Esophagus squamous epithelium (tissue), 5 donors: ENCODE data around the gene OSBPL10. TPM values are rescaled to one million over a fixed set of nuclear protein-coding genes. Genes with fewer than 3 reads are reported as not detected.
"Not testable (repeated sequence)": the region's sequence is repeated elsewhere in the genome, so short reads cannot be mapped to it uniquely, and the experiment has no call there.

Experiments
- DNase-seq: peaks from one replicate; lab custom pipeline; 2025; lab: John Stamatoyannopoulos, UW
- H3K27ac ChIP-seq, 4 donors: fragments of 200-600 bp; sonication (generic); one replicate each; pipeline ENCODE4 v1.5.1; 2016 to 2019; ENCODE audit warnings: mild to moderate bottlenecking in 1 of 4
- H3K27me3 ChIP-seq, 4 donors: fragments of 200-600 bp; sonication (generic); 1 replicate in 3 of 4; 2 replicates in 1 of 4; pipeline versions ENCODE4 v1.5.1 to v1.6.0; 2017 to 2021; ENCODE audit warnings: antibody characterized with exemption in 1 of 4
- H3K36me3 ChIP-seq, 3 donors: fragments of 200-600 bp; sonication (generic); one replicate each; pipeline ENCODE4 v1.5.1; 2016 to 2019
- H3K4me1 ChIP-seq, 3 donors: fragments of 200-600 bp; sonication (generic); one replicate each; pipeline ENCODE4 v1.5.1; 2017 to 2019
- H3K4me3 ChIP-seq, 4 donors: fragments of 200-600 bp; sonication (generic); 1 replicate in 3 of 4; 2 replicates in 1 of 4; pipeline ENCODE4 v1.5.1; 2016 to 2019; ENCODE audit warnings: mild to moderate bottlenecking in 2 of 4, moderate library complexity in 1 of 4
- H3K9me3 ChIP-seq, 3 donors: fragments of 200-600 bp; sonication (generic); one replicate each; pipeline ENCODE4 v1.5.1; 2016 to 2019
- CTCF ChIP-seq, 6 experiments: fragments of 450-650 bp in 4 of 6; fragments of 200-600 bp in 2 of 6; sonication (generic) in 2 of 6; IDR thresholded peaks; one replicate each; pipeline ENCODE4 v1.5.1; 2016 to 2019; ENCODE audit warnings: antibody characterized with exemption in 6 of 6, mild to moderate bottlenecking in 4 of 6, moderate library complexity in 4 of 6
- POLR2A ChIP-seq, 4 donors: fragments of 450-650 bp; IDR thresholded peaks; one replicate each; pipeline ENCODE4 v1.6.1; 2017; ENCODE audit warnings: antibody characterized with exemption in 4 of 4, mild to moderate bottlenecking in 4 of 4, moderate library complexity in 3 of 4
- WGBS, 2 donors: methylation state at CpG; one replicate each; pipeline ENCODE4 v1.1.5; 2018; 5-methylcytosine and 5-hydroxymethylcytosine counted together
- intact Hi-C: fragments of 100-400 bp; cut with DNase I; formaldehyde crosslinking; loops from one replicate; pipeline ENCODE4 v1.15.0; 2022
- total RNA-seq, 4 donors: library from RNA; depleted of rRNA; stranded (reverse); fragments of >200 nt; gene quantifications; one replicate each; pipeline ENCODE4 v1.1.0, GENCODE V29; 2016
- donor health status: DM: yes; HTN: yes; CAD: no.

Gene OSBPL10
- total RNA-seq, 4 donors from 2014 or later, result 13.8 to 65.3 (median 41.0) TPM

GRCh38 chr3:31693346-31693745 lies 287.7 kb downstream of the OSBPL10 start:
- Histone ChIP-seq H3K27ac (no peak overlapping the region), H3K4me3 (no peak overlapping the region), H3K27me3 (no peaks in the 10 kb centered on the region), H3K4me1 (no peaks in the 10 kb centered on the region), H3K36me3 (peaks cover 0 to 16% (median 0%) of the 10 kb centered on the region in 3 donors), H3K9me3 (no peaks in the 10 kb centered on the region)
- intact Hi-C loops, result no loop called here
- 83 to 91% methylated on average over 5 of the region's 5 CpGs for WGBS, 2 donors
- no peak for DNase-seq
- no peak for TF ChIP-seq CTCF (IDR thresholded peaks at IDR 0.05)
- no peak for TF ChIP-seq POLR2A (IDR thresholded peaks at IDR 0.05)

- H3K9me3 ChIP-seq, result no peaks in the 10 kb centered on the region
- no peaks in the 10 kb centered on the region for H3K4me1 ChIP-seq
- WGBS, 2 donors, result 77 to 88% methylated on average over 4 of the region's 5 CpGs
- no peak for TF ChIP-seq CTCF (IDR thresholded peaks at IDR 0.05)
- no peak overlapping the region for H3K4me3 ChIP-seq
- no peaks in the 10 kb centered on the region for H3K27me3 ChIP-seq
- intact Hi-C loops, result no loop called here
- peaks cover 0 to 16% (median 0%) of the 10 kb centered on the region in 3 donors for H3K36me3 ChIP-seq
- H3K27ac ChIP-seq, result no peak overlapping the region
- no peak for DNase-seq
These were observed 288.3 kb downstream of the OSBPL10 start for GRCh38 chr3:31692751-31693150.

GRCh38 chr3:31690771-31691170 lies 290.3 kb downstream of the OSBPL10 start:
- peaks cover 0 to 16% (median 0%) of the 10 kb centered on the region in 3 donors for H3K36me3 ChIP-seq
- WGBS, 2 donors, result 85 to 94% methylated on average over 3 of the region's 3 CpGs

GRCh38 chr3:31689523-31689922 lies 291.5 kb downstream of the OSBPL10 start:
- DNase-seq, H3K27ac ChIP-seq, H3K4me3 ChIP-seq, intact Hi-C loops, H3K9me3 ChIP-seq, H3K27me3 ChIP-seq, H3K4me1 ChIP-seq: not testable (repeated sequence)
- 89 to 92% methylated on average over 4 of the region's 4 CpGs for WGBS, 2 donors
- H3K36me3 ChIP-seq, result peaks cover 0 to 19% (median 0%) of the 10 kb centered on the region in 3 donors

More at GRCh38 chr3:31690771-31691170, 290.3 kb downstream of the OSBPL10 start:
- DNase-seq, result no peak
- TF ChIP-seq POLR2A (IDR thresholded peaks at IDR 0.05), result no peak
- no peak for TF ChIP-seq CTCF (IDR thresholded peaks at IDR 0.05)
- intact Hi-C loops, result no loop called here
- Histone ChIP-seq H3K27ac (no peak overlapping the region), H3K4me1 (no peaks in the 10 kb centered on the region), H3K9me3 (no peaks in the 10 kb centered on the region), H3K27me3 (no peaks in the 10 kb centered on the region), H3K4me3 (no peak overlapping the region)

- H3K27ac ChIP-seq, result no peak overlapping the region
- intact Hi-C loops, result no loop called here
These were observed 292.1 kb downstream of the OSBPL10 start for GRCh38 chr3:31688984-31689383.

More at GRCh38 chr3:31688984-31689383, 292.1 kb downstream of the OSBPL10 start:
- TF ChIP-seq CTCF (IDR thresholded peaks at IDR 0.05), result no peak
- no peak for TF ChIP-seq POLR2A (IDR thresholded peaks at IDR 0.05)
- peaks cover 0 to 24% (median 0%) of the 10 kb centered on the region in 3 donors for H3K36me3 ChIP-seq
- no peak for DNase-seq
- H3K4me3 ChIP-seq, result no peak overlapping the region
- 86 to 100% methylated on average over 1 of the region's 1 CpG for WGBS, 2 donors
- no peaks in the 10 kb centered on the region for H3K9me3 ChIP-seq
- no peaks in the 10 kb centered on the region for H3K27me3 ChIP-seq
- no peaks in the 10 kb centered on the region for H3K4me1 ChIP-seq
